ENCODE measurements around the gene ICA1. TPM values are rescaled to one million over a fixed set of nuclear protein-coding genes. Genes with fewer than 3 reads are reported as not detected.

Gene ICA1
- total and polyA plus RNA-seq, 4 donors, result 16.5 to 54.6 (median 30.8) TPM

DNA sequence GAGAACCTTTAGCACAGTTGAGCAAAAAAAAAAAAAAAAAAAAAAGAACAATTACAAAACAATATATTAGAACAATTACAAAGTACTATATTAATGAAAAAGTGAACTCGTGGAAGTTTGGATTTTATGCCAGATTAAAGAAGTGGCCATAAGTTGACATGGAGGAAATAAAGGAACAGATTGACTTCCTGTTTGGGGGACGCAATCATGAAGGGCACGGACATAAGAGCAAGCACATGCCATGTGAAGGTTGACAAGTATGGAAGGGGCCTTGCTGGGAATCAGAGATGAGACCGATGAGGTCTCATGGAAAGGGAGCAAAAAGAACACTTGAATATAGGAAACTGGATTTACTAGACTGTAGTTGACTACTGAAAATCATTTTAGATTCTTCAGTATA lies 61.7 kb downstream of the ICA1 start:
- no peak overlapping the region for H3K9ac ChIP-seq (ENCODE audit: insufficient read depth in 1 of 2, low read length in 2 of 2)
- ATAC-seq (ENCODE audit: insufficient read depth, low FRiP score), result no peak

DNA sequence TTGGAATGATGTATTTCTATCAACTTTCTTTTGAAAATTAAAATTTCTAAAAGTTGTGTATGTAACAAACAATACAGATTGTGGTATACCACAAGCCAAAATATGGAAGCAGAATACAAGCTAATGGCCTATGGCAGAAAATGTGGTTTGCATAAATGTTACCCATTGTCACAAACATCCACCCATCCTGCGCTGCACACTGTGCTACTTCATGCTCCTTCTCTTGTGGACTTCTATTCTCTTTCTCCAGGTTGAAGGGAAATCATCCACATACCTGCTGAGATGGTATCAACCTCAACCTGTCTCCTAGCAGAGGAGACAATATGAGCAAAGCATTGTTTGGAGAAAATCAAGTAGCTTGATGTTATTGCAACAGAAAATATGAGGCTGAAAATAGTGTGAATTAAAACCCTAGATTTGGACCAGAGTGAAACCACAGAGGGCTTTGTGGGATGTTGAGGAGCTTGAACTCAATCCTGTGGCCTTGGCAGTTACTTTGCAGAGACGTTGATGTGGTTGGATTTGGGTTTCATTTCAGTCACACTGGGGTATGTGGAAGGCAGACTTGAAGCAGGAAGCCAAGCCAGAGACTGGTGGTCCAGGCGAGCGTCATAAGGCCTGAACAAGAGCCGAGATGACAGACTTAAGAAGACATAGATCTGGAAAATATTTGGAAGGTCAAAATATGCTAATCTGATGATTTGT lies 63.8 kb downstream of the ICA1 start:
- Histone ChIP-seq H3K9me3 (ENCODE audit: control insufficient read depth in 4 of 4, insufficient read depth in 3 of 4, low read length in 3 of 4) (no peaks in the 10 kb centered on the region), H3K4me3 (no peak overlapping the region), H3K36me3 (ENCODE audit: control insufficient read depth in 4 of 4, insufficient read depth in 4 of 4, low read length in 4 of 4) (peaks cover 0 to 1% (median 0%) of the 10 kb centered on the region in 4 donors), H3K4me1 (ENCODE audit: control insufficient read depth in 5 of 5, insufficient read depth in 5 of 5, low read length in 5 of 5) (peaks cover 0 to 10% (median 0%) of the 10 kb centered on the region in 5 donors), H3K9ac (ENCODE audit: insufficient read depth in 1 of 2, low read length in 2 of 2) (no peak overlapping the region), H3K27ac (ENCODE audit: low read depth in 1 of 2, low read length in 1 of 2) (no peak overlapping the region), H3K27me3 (ENCODE audit: control insufficient read depth in 3 of 3, insufficient read depth in 3 of 3, low read length in 2 of 3) (no peaks in the 10 kb centered on the region)
- ATAC-seq (ENCODE audit: insufficient read depth, low FRiP score) (no peak), DNase-seq (no peak)
- TF ChIP-seq, protein P1, sequence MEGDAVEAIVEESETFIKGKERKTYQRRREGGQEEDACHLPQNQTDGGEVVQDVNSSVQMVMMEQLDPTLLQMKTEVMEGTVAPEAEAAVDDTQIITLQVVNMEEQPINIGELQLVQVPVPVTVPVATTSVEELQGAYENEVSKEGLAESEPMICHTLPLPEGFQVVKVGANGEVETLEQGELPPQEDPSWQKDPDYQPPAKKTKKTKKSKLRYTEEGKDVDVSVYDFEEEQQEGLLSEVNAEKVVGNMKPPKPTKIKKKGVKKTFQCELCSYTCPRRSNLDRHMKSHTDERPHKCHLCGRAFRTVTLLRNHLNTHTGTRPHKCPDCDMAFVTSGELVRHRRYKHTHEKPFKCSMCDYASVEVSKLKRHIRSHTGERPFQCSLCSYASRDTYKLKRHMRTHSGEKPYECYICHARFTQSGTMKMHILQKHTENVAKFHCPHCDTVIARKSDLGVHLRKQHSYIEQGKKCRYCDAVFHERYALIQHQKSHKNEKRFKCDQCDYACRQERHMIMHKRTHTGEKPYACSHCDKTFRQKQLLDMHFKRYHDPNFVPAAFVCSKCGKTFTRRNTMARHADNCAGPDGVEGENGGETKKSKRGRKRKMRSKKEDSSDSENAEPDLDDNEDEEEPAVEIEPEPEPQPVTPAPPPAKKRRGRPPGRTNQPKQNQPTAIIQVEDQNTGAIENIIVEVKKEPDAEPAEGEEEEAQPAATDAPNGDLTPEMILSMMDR (IDR thresholded peaks at IDR 0.05; ENCODE audit: control extremely low read depth, extremely low read depth), result no peak
- WGBS, 2 donors, result 83 to 89% methylated on average over 5 of the region's 5 CpGs

More for the DNA sequence above, 61.7 kb downstream of the ICA1 start:
- TF ChIP-seq, protein P1 (IDR thresholded peaks at IDR 0.05; ENCODE audit: control extremely low read depth, extremely low read depth), result no peak
- DNase-seq, result no peak
- Histone ChIP-seq H3K9me3 (ENCODE audit: control insufficient read depth in 4 of 4, insufficient read depth in 3 of 4, low read length in 3 of 4) (no peaks in the 10 kb centered on the region), H3K4me3 (no peak overlapping the region), H3K4me1 (ENCODE audit: control insufficient read depth in 5 of 5, insufficient read depth in 5 of 5, low read length in 5 of 5) (peaks cover 0 to 8% (median 0%) of the 10 kb centered on the region in 5 donors), H3K27me3 (ENCODE audit: control insufficient read depth in 3 of 3, insufficient read depth in 3 of 3, low read length in 2 of 3) (no peaks in the 10 kb centered on the region), H3K27ac (ENCODE audit: low read depth in 1 of 2, low read length in 1 of 2) (no peak overlapping the region), H3K36me3 (ENCODE audit: control insufficient read depth in 4 of 4, insufficient read depth in 4 of 4, low read length in 4 of 4) (peaks cover 0 to 1% (median 0%) of the 10 kb centered on the region in 4 donors)
- WGBS, 2 donors, result 40 to 61% methylated on average over 4 of the region's 4 CpGs

DNA sequence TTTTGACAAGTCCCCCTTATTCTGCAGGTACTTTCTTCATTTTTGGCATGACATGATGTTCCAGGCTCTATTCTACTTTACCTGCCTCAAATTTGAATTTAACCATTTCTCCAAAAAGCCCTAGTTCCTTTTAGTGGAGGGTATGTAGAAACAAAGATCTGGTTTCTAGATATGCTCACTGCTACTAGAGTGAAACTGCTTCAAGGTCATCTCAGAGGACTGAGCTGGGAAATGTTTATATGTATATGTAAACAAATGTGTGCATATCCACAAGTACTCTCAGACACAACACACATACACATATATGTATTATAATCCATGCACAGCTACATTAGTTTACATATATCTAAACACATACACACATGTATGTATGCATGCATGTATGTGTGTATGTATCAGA lies 69.1 kb downstream of the ICA1 start:
- Histone ChIP-seq H3K4me1 (ENCODE audit: control insufficient read depth in 5 of 5, insufficient read depth in 5 of 5, low read length in 5 of 5) (peaks cover 0 to 6% (median 0%) of the 10 kb centered on the region in 5 donors), H3K9me3 (ENCODE audit: control insufficient read depth in 4 of 4, insufficient read depth in 3 of 4, low read length in 3 of 4) (no peaks in the 10 kb centered on the region), H3K36me3 (ENCODE audit: control insufficient read depth in 4 of 4, insufficient read depth in 4 of 4, low read length in 4 of 4) (no peaks in the 10 kb centered on the region), H3K27me3 (ENCODE audit: control insufficient read depth in 3 of 3, insufficient read depth in 3 of 3, low read length in 2 of 3) (no peaks in the 10 kb centered on the region), H3K9ac (ENCODE audit: insufficient read depth in 1 of 2, low read length in 2 of 2) (no peak overlapping the region), H3K4me3 (no peak overlapping the region), H3K27ac (ENCODE audit: low read depth in 1 of 2, low read length in 1 of 2) (no peak overlapping the region)
- TF ChIP-seq, protein P1 (IDR thresholded peaks at IDR 0.05; ENCODE audit: control extremely low read depth, extremely low read depth), result no peak
- no peak for ATAC-seq (ENCODE audit: insufficient read depth, low FRiP score)
- no peak for DNase-seq
